ENCODE measurements around the gene DNAJC11.

DNA sequence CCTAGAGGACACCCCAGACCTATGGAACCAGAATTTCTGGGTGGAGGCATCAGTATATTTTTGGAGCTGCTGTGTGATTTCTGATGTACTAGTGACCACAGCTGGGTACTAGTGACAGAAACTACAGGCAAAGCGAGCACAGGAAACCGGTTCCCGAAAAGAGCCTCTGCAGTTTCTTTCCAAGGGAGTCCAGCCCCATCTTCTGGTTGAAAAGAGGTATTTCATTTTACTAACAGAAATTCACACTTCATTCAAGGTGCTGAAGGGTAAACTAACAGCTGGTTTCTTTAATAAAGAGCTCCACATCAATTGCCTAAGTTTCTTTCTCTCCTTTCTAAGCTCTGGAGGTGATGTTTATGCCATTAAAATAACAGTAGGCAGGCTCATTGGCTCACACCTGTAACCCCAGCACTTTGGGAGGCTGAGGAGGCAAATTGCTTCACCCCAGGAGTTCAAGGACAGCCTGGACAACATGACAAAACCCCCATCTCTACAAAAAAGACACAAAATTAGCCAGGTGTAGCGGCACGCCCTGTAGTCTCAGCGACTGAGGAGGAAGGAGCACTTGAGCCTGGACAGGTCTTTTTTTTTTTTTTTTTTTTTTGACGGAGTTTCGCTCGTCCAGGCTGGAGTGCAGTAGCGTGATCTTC is 55.0 kb downstream of the DNAJC11 start:
- TF ChIP-seq RAD21 (IDR thresholded peaks at IDR 0.05; ENCODE audit: low read depth) (peak; percentile 80), CTCF (IDR thresholded peaks at IDR 0.05 in 2 of 3, conservative IDR thresholded peaks at IDR 0.05 in 1 of 3; ENCODE audit: borderline replicate concordance in 1 of 3, insufficient read depth in 1 of 3, low read depth in 2 of 3, low read length in 2 of 3) (peak; percentile 54 to 60 (median 56); a peak in 4 of 6 replicates), SIN3A (IDR thresholded peaks at IDR 0.05; ENCODE audit: low read depth) (no peak), SRF (IDR thresholded peaks at IDR 0.05; ENCODE audit: low read depth) (no peak), POLR2AphosphoS5 (IDR thresholded peaks at IDR 0.05; ENCODE audit: low read depth, low read length) (no peak), ZNF274 (IDR thresholded peaks at IDR 0.05; ENCODE audit: low read depth, low read length) (no peak), EZH2phosphoT487 (IDR thresholded peaks at IDR 0.05; ENCODE audit: borderline replicate concordance) (no peak), POLR2A (IDR thresholded peaks at IDR 0.05; ENCODE audit: borderline replicate concordance, extremely low read depth, insufficient read depth, insufficient read length) (no peak), SP1 (IDR thresholded peaks at IDR 0.05; ENCODE audit: low read depth) (no peak), JUND (IDR thresholded peaks at IDR 0.05) (no peak)
- TF ChIP-seq, protein P1, sequence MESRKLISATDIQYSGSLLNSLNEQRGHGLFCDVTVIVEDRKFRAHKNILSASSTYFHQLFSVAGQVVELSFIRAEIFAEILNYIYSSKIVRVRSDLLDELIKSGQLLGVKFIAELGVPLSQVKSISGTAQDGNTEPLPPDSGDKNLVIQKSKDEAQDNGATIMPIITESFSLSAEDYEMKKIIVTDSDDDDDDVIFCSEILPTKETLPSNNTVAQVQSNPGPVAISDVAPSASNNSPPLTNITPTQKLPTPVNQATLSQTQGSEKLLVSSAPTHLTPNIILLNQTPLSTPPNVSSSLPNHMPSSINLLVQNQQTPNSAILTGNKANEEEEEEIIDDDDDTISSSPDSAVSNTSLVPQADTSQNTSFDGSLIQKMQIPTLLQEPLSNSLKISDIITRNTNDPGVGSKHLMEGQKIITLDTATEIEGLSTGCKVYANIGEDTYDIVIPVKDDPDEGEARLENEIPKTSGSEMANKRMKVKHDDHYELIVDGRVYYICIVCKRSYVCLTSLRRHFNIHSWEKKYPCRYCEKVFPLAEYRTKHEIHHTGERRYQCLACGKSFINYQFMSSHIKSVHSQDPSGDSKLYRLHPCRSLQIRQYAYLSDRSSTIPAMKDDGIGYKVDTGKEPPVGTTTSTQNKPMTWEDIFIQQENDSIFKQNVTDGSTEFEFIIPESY (IDR thresholded peaks at IDR 0.05; ENCODE audit: extremely low read depth, insufficient replicate concordance, low read length): no peak

All from HCT116 (cell line).